CD4-positive, alpha-beta T cell treated with Interleukin-6 for 4 hours (primary cell): Measurements from ENCODE around the gene CRTC1.
"Not testable (repeated sequence)": the region's sequence is repeated elsewhere in the genome, so short reads cannot be mapped to it uniquely, and the experiment has no call there.

Experiments used
- DNase-seq: peaks from one replicate; pipeline ENCODE4 v3.0.0-alpha.2; 2020; ENCODE audit warnings: mixed read lengths

CRTC1 gene

GRCh38 chr19:18704054-18704453 lies 20.6 kb downstream of the CRTC1 start:
- DNase-seq: no peak

GRCh38 chr19:18704971-18705370 lies 21.5 kb downstream of the CRTC1 start:
- no peak for DNase-seq

- DNase-seq: no peak
These were observed 25.2 kb downstream of the CRTC1 start for GRCh38 chr19:18708452-18709231.

GRCh38 chr19:18709546-18709945 lies 26.1 kb downstream of the CRTC1 start:
- no peak for DNase-seq

- DNase-seq: no peak
These were observed 26.7 kb downstream of the CRTC1 start for GRCh38 chr19:18710186-18710585.

- no peak for DNase-seq
These were observed 27.7 kb downstream of the CRTC1 start for GRCh38 chr19:18710996-18711751.

- no peak for DNase-seq
These were observed 28.4 kb downstream of the CRTC1 start for GRCh38 chr19:18711893-18712292.

- DNase-seq: no peak
These were observed 29.5 kb downstream of the CRTC1 start for GRCh38 chr19:18712981-18713380.

GRCh38 chr19:18713550-18714117 lies 30.2 kb downstream of the CRTC1 start:
- DNase-seq: no peak

- no peak for DNase-seq
These were observed 31.9 kb downstream of the CRTC1 start for GRCh38 chr19:18715416-18715815.

- DNase-seq: no peak
These were observed 33.4 kb downstream of the CRTC1 start for GRCh38 chr19:18716857-18717256.

- DNase-seq: no peak
These were observed 34.1 kb downstream of the CRTC1 start for GRCh38 chr19:18717601-18718000.

- DNase-seq: no peak
These were observed 34.6 kb downstream of the CRTC1 start for GRCh38 chr19:18718015-18718526.

GRCh38 chr19:18718846-18719458 lies 35.5 kb downstream of the CRTC1 start:
- DNase-seq: no peak

GRCh38 chr19:18719541-18719940 lies 36.1 kb downstream of the CRTC1 start:
- no peak for DNase-seq

GRCh38 chr19:18723871-18724377 lies 40.4 kb downstream of the CRTC1 start:
- DNase-seq: no peak

GRCh38 chr19:18725841-18726770 lies 42.6 kb downstream of the CRTC1 start:
- DNase-seq: no peak

- DNase-seq: no peak
These were observed 43.4 kb downstream of the CRTC1 start for GRCh38 chr19:18726846-18727245.

GRCh38 chr19:18727602-18728001 lies 44.1 kb downstream of the CRTC1 start:
- DNase-seq: not testable (repeated sequence)

GRCh38 chr19:18729933-18730530 lies 46.6 kb downstream of the CRTC1 start:
- no peak for DNase-seq

- no peak for DNase-seq
These were observed 47.5 kb downstream of the CRTC1 start for GRCh38 chr19:18730885-18731513.
